SK-N-MC (cell line): ENCODE results near the gene TMEM132C.

ENCODE experiments used
- EZH2 ChIP-seq: fragments of 200-600 bp; sonication (generic); IDR thresholded peaks from one replicate; pipeline ENCODE4 v1.6.1; 2017; ENCODE audit warnings: antibody characterized with exemption
- FOXP2 ChIP-seq: optimal IDR thresholded peaks from 2 replicates; pipeline ENCODE3; 2011; ENCODE audit warnings: mild to moderate bottlenecking, moderate library complexity; ENCODE audit not compliant: insufficient read depth; ENCODE audit errors: extremely low read length, control extremely low read depth
- POLR2AphosphoS5 ChIP-seq: IDR thresholded peaks from 2 replicates; pipeline ENCODE4 v1.6.1; 2012; ENCODE audit warnings: mild to moderate bottlenecking, low read depth, low read length, borderline replicate concordance

DNA sequence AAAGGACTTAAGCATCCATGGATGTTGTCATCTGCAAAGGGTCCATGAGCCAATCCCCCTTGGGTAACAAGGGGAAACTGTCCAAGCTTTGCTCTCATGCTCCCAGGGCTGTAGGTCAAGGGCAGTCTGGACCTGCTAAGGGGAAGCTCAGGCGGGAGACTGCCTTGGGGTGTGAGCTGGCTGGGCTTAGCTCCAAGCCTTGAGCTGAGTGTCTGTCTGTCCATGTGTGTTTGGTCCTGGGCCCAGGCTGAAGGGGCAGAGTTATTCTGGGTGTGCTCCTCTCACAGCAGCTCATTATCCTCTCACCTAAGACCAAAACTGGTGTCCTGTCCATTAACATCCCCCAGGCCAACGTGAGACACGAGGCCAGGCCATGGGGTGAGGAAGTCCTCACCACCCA lies 282.0 kb downstream of the TMEM132C start:
- TF ChIP-seq EZH2 (no peak), POLR2AphosphoS5 (no peak), FOXP2 (no peak)
